ENCODE measurements around the gene ACSS2. TPM values are rescaled to one million over a fixed set of nuclear protein-coding genes. Genes with fewer than 3 reads are reported as not detected.
"Not testable (repeated sequence)": the region's sequence is repeated elsewhere in the genome, so short reads cannot be mapped to it uniquely, and the experiment has no call there.

The ACSS2 gene
- total RNA-seq, 2 experiments from 2014 or later: 45.6 to 47.7 TPM

- no peak for DNase-seq
- ChIA-PET CTCF (interaction anchor here (3.1 kb wide), 1 partner anchor 17 kb away, joined by 23 read pairs; the partner anchor contains the start of gene ACSS2), POLR2A (interaction anchor here (1.0 kb wide), 1 partner anchor 25 kb away, joined by 3 read pairs; no protein-coding TSS in a partner anchor)
- intact Hi-C loops (cut with micrococcal nuclease): loop anchor here (5.0 kb wide), 2 partner anchors 65 to 200 kb away; partner anchors contain the start of genes GSS, MYH7B and TRPC4AP
- Mint-ChIP-seq H3K9me3 (no peaks in the 10 kb centered on the region), H3K27me3 (no peaks in the 10 kb centered on the region), H3K36me3 (peaks cover 2% of the 10 kb centered on the region), H3K4me1 (ENCODE audit: low read depth) (peaks cover 40% of the 10 kb centered on the region), H3K27ac (peak overlapping the region; percentile 80), H3K4me3 (no peak overlapping the region)
Measured at GRCh38 chr20:34892671-34893070, 16.3 kb downstream of the ACSS2 start.

- peaks cover 3% of the 10 kb centered on the region for H3K36me3 Mint-ChIP-seq
- POLR2A ChIA-PET: no interaction called here
- intact Hi-C loops (cut with micrococcal nuclease): loop anchor here (5.0 kb wide), 2 partner anchors 63 to 198 kb away; partner anchors contain the start of genes GSS, MYH7B and TRPC4AP
- CTCF ChIA-PET: interaction anchor here (1.0 kb wide), 1 partner anchor 21 kb away, joined by 3 read pairs; no protein-coding TSS in a partner anchor
- H3K9me3 Mint-ChIP-seq: no peaks in the 10 kb centered on the region
- no peaks in the 10 kb centered on the region for H3K27me3 Mint-ChIP-seq
- H3K27ac Mint-ChIP-seq: no peak overlapping the region
- H3K4me1 Mint-ChIP-seq (ENCODE audit: low read depth): peaks cover 33% of the 10 kb centered on the region
- H3K4me3 Mint-ChIP-seq: no peak overlapping the region
- no peak for DNase-seq
Measured at GRCh38 chr20:34894723-34895122, 18.3 kb downstream of the ACSS2 start.

GRCh38 chr20:34895465-34895864 lies 19.1 kb downstream of the ACSS2 start:
- CTCF ChIA-PET: interaction anchor here (0.5 to 1.0 kb wide), 2 partner anchors 21 to 272 kb away, joined by 3 read pairs; no protein-coding TSS in a partner anchor
- Mint-ChIP-seq H3K27me3 (no peaks in the 10 kb centered on the region), H3K27ac (no peak overlapping the region), H3K36me3 (peaks cover 3% of the 10 kb centered on the region), H3K9me3 (no peaks in the 10 kb centered on the region), H3K4me3 (no peak overlapping the region), H3K4me1 (ENCODE audit: low read depth) (peaks cover 26% of the 10 kb centered on the region)
- no peak for DNase-seq
- intact Hi-C loops (cut with micrococcal nuclease): no loop called here
- POLR2A ChIA-PET: no interaction called here

- intact Hi-C loops (cut with micrococcal nuclease): no loop called here
- no peak for DNase-seq
- no peak overlapping the region for H3K27ac Mint-ChIP-seq
- peaks cover 19% of the 10 kb centered on the region for H3K4me1 Mint-ChIP-seq (ENCODE audit: low read depth)
- H3K36me3 Mint-ChIP-seq: peaks cover 6% of the 10 kb centered on the region
- H3K27me3 Mint-ChIP-seq: no peaks in the 10 kb centered on the region
- ChIA-PET CTCF (interaction anchor here (0.5 kb wide), 1 partner anchor 272 kb away, joined by 3 read pairs; no protein-coding TSS in a partner anchor), POLR2A (no interaction called here)
- H3K4me3 Mint-ChIP-seq: no peak overlapping the region
- no peaks in the 10 kb centered on the region for H3K9me3 Mint-ChIP-seq
Measured at GRCh38 chr20:34896086-34896621, 19.7 kb downstream of the ACSS2 start.

- POLR2A ChIA-PET; H3K27me3 Mint-ChIP-seq; H3K36me3 Mint-ChIP-seq; H3K9me3 Mint-ChIP-seq; CTCF ChIA-PET; H3K4me1 Mint-ChIP-seq (ENCODE audit: low read depth); DNase-seq; H3K4me3 Mint-ChIP-seq; H3K27ac Mint-ChIP-seq; intact Hi-C loops (cut with micrococcal nuclease): not testable (repeated sequence)
Measured at GRCh38 chr20:34898129-34898528, 21.7 kb downstream of the ACSS2 start.

GRCh38 chr20:34898731-34899130 lies 22.3 kb downstream of the ACSS2 start:
- H3K27me3 Mint-ChIP-seq; CTCF ChIA-PET; DNase-seq; H3K4me3 Mint-ChIP-seq; H3K4me1 Mint-ChIP-seq (ENCODE audit: low read depth); intact Hi-C loops (cut with micrococcal nuclease); H3K27ac Mint-ChIP-seq; H3K9me3 Mint-ChIP-seq; H3K36me3 Mint-ChIP-seq; POLR2A ChIA-PET: not testable (repeated sequence)

- H3K4me1 Mint-ChIP-seq (ENCODE audit: low read depth): peaks cover 11% of the 10 kb centered on the region
- no peak for DNase-seq
- ChIA-PET CTCF (no interaction called here), POLR2A (no interaction called here)
- peaks cover 5% of the 10 kb centered on the region for H3K36me3 Mint-ChIP-seq
- H3K9me3 Mint-ChIP-seq: no peaks in the 10 kb centered on the region
- no peak overlapping the region for H3K27ac Mint-ChIP-seq
- no peaks in the 10 kb centered on the region for H3K27me3 Mint-ChIP-seq
- no peak overlapping the region for H3K4me3 Mint-ChIP-seq
- intact Hi-C loops (cut with micrococcal nuclease): no loop called here
Measured at GRCh38 chr20:34904202-34904621, 27.8 kb downstream of the ACSS2 start.

- intact Hi-C loops (cut with micrococcal nuclease): no loop called here
- Mint-ChIP-seq H3K27ac (no peak overlapping the region), H3K27me3 (no peaks in the 10 kb centered on the region), H3K36me3 (no peaks in the 10 kb centered on the region), H3K4me1 (ENCODE audit: low read depth) (peaks cover 11% of the 10 kb centered on the region), H3K4me3 (no peak overlapping the region), H3K9me3 (no peaks in the 10 kb centered on the region)
- POLR2A ChIA-PET: no interaction called here
- no peak for DNase-seq
- CTCF ChIA-PET: no interaction called here
Measured at GRCh38 chr20:34907616-34908469, 31.4 kb downstream of the ACSS2 start.

GRCh38 chr20:34915131-34915530 lies 38.7 kb downstream of the ACSS2 start:
- intact Hi-C loops (cut with micrococcal nuclease): no loop called here
- POLR2A ChIA-PET: interaction anchor here (0.6 kb wide), 1 partner anchor 13 kb away, joined by 6 read pairs; no protein-coding TSS in a partner anchor
- peaks cover 12% of the 10 kb centered on the region for H3K36me3 Mint-ChIP-seq

GRCh38 chr20:34915749-34916455 lies 39.5 kb downstream of the ACSS2 start:
- intact Hi-C loops (cut with micrococcal nuclease): no loop called here
- no peaks in the 10 kb centered on the region for H3K9me3 Mint-ChIP-seq
- CTCF ChIA-PET: interaction anchor here (0.6 to 1.5 kb wide), 3 partner anchors 40 to 41 kb away, joined by 3 to 7 read pairs (median 4); partner anchors contain the start of genes ACSS2, GSS and MYH7B
- H3K4me3 Mint-ChIP-seq: no peak overlapping the region
- H3K36me3 Mint-ChIP-seq: peaks cover 16% of the 10 kb centered on the region
- no peak overlapping the region for H3K27ac Mint-ChIP-seq
- no peak for DNase-seq
- no peaks in the 10 kb centered on the region for H3K27me3 Mint-ChIP-seq
- H3K4me1 Mint-ChIP-seq (ENCODE audit: low read depth): peaks cover 37% of the 10 kb centered on the region
- POLR2A ChIA-PET: interaction anchor here (0.7 kb wide), 1 partner anchor 104 kb away, joined by 3 read pairs; no protein-coding TSS in a partner anchor

More at GRCh38 chr20:34915131-34915530, 38.7 kb downstream of the ACSS2 start:
- no peak for DNase-seq
- no peak overlapping the region for H3K4me3 Mint-ChIP-seq
- CTCF ChIA-PET: no interaction called here
- no peaks in the 10 kb centered on the region for H3K9me3 Mint-ChIP-seq
- H3K27ac Mint-ChIP-seq: no peak overlapping the region
- no peaks in the 10 kb centered on the region for H3K27me3 Mint-ChIP-seq
- H3K4me1 Mint-ChIP-seq (ENCODE audit: low read depth): peaks cover 30% of the 10 kb centered on the region

- Mint-ChIP-seq H3K27me3 (no peaks in the 10 kb centered on the region), H3K36me3 (peaks cover 18% of the 10 kb centered on the region), H3K4me1 (ENCODE audit: low read depth) (peaks cover 47% of the 10 kb centered on the region), H3K9me3 (no peaks in the 10 kb centered on the region), H3K4me3 (no peak overlapping the region), H3K27ac (no peak overlapping the region)
- intact Hi-C loops (cut with micrococcal nuclease): no loop called here
- CTCF ChIA-PET: interaction anchor here (0.6 to 1.5 kb wide), 3 partner anchors 39 to 42 kb away, joined by 3 to 7 read pairs (median 4); partner anchors contain the start of genes ACSS2, GSS and MYH7B
- no peak for DNase-seq
- POLR2A ChIA-PET: interaction anchor here (0.7 to 1.1 kb wide), 2 partner anchors 24 to 105 kb away, joined by 3 read pairs; no protein-coding TSS in a partner anchor
Measured at GRCh38 chr20:34916774-34917354, 40.5 kb downstream of the ACSS2 start.
